HL-60 (cell line): ENCODE data around the gene PRMT5.

Experiments
- CTCF ChIP-seq: IDR thresholded peaks from one replicate; pipeline ENCODE4 v1.5.1; 2011; ENCODE audit warnings: low read length, control low read depth, inconsistent platforms; ENCODE audit not compliant: insufficient read depth
- GABPA ChIP-seq: IDR thresholded peaks from 2 replicates; pipeline ENCODE4 v1.6.1; 2012; ENCODE audit warnings: low read depth
- POLR2AphosphoS5 ChIP-seq: IDR thresholded peaks from 2 replicates; pipeline ENCODE4 v1.6.1; 2012; ENCODE audit warnings: low read depth
- REST ChIP-seq: IDR thresholded peaks from 2 replicates; pipeline ENCODE4 v1.6.1; 2012; ENCODE audit warnings: low read depth; ENCODE audit not compliant: insufficient replicate concordance
- SPI1 ChIP-seq: IDR thresholded peaks from 2 replicates; pipeline ENCODE4 v1.6.1; 2012; ENCODE audit warnings: low read depth, mild to moderate bottlenecking, borderline replicate concordance

DNA sequence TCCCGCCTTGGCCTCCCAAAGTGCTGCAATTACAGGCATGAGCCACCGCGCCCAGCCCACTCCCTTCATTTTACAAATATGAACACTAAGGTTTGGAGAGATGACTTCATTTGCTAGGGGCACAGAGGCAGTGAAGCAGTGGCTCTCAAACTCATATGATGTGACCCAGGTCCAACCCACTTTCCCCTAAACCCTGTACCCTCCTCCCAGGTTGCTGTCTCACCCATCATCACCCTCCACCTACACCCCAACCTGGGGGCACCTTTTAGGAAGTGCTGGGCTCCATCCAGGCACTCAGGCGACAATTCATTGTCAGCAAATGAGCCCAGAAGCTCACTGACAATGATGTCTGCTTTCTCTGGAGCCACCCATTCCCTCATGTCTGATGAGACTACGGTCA lies 5.4 kb downstream of the PRMT5 start:
- TF ChIP-seq CTCF, result no peak
- TF ChIP-seq SPI1, result no peak
- TF ChIP-seq POLR2AphosphoS5, result no peak
- no peak for TF ChIP-seq GABPA
- TF ChIP-seq REST, result no peak
